ENCODE results near the gene COLEC11. TPM values are rescaled to one million over a fixed set of nuclear protein-coding genes. Genes with fewer than 3 reads are reported as not detected.
A peak's percentile ranks its signal among the peaks of the same experiment; 100 is the strongest.

The COLEC11 gene
- total and polyA plus RNA-seq, 2 of the 13 experiments (the other 11 are each of a cell fraction or from before 2014, with no cell fraction given): 1.5 to 3.0 TPM

GRCh38 chr2:3602553-3603339, 7.8 kb downstream of the COLEC11 start:
- peaks cover 77% of the 10 kb centered on the region for H3K4me1 ChIP-seq (ENCODE audit: insufficient read depth, low read length)
- DNase-seq (ENCODE audit: low spot score) (no peak), FAIRE-seq (no peak), ATAC-seq (peak; percentile 11; the same call in 2 of the 3 replicates)
- no peak overlapping the region for H3K27ac ChIP-seq (ENCODE audit: extremely low read length, insufficient read depth, low read length)
- no peaks in the 10 kb centered on the region for H4K20me1 ChIP-seq (ENCODE audit: insufficient read depth, low read length)
- BruUV-seq (replicated peaks): no TSS peak
- H3K36me3 ChIP-seq (replicated peaks in 1 of 2; ENCODE audit: control insufficient read depth in 1 of 2, insufficient read depth in 2 of 2, low read length in 2 of 2): no peaks in the 10 kb centered on the region
- WGBS (ENCODE audit: low lambda C conversion rate): 65% methylated on average over 25 of the region's 25 CpGs
- H3K79me2 ChIP-seq (ENCODE audit: insufficient read depth, low read length): peaks cover 2% of the 10 kb centered on the region
- H3K4me2 ChIP-seq (ENCODE audit: low read depth, low read length): peak overlapping the region; percentile 49; the same call in 1 of the 2 replicates
- H3K27me3 ChIP-seq (ENCODE audit: control insufficient read depth in 1 of 2, insufficient read depth in 2 of 2, low read length in 2 of 2): no peaks in the 10 kb centered on the region; a peak in 1 of 5 replicates
- H3K9ac ChIP-seq (ENCODE audit: insufficient read depth, low read depth, low read length): no peak overlapping the region
- intact Hi-C loops (cut with micrococcal nuclease; ENCODE audit: unreplicated experiment) (no loop called here), in situ Hi-C loops (cut with HindIII; ENCODE audit: extremely low pct_ligation_motif_present, low pct_unique_long_range_greater_than_20kb) (no loop called here)
- ChIA-PET POLR2A (interaction anchor here (1.1 to 6.1 kb wide), 5 partner anchors 9 to 44 kb away, joined by 4 to 60 read pairs (median 5); partner anchors contain the start of gene RNASEH1), CTCF (ENCODE audit: low intra/inter-chr PET ratio, low total read pairs) (no interaction called here)
- H2AFZ ChIP-seq (ENCODE audit: low read length): no peak overlapping the region
- H3K9me3 ChIP-seq (ENCODE audit: low read length): no peaks in the 10 kb centered on the region
- H3K4me3 ChIP-seq (replicated peaks in 1 of 3; ENCODE audit: insufficient read depth in 1 of 3, low read depth in 2 of 3, low read length in 3 of 3): peak overlapping the region in 1 of 3 experiments; percentile 26; a peak in 1 of 6 replicates
- TF ChIP-seq ZNF724P (CRISPR knock-in tag; IDR thresholded peaks at IDR 0.05; ENCODE audit: borderline replicate concordance) (no peak), CENPX (CRISPR knock-in tag; IDR thresholded peaks at IDR 0.05) (no peak), GRHL1 (CRISPR knock-in tag; conservative IDR thresholded peaks at IDR 0.05) (no peak), JUND (CRISPR knock-in tag; IDR thresholded peaks at IDR 0.05) (no peak), ZNF484 (CRISPR knock-in tag; IDR thresholded peaks at IDR 0.05; ENCODE audit: borderline replicate concordance, low read depth) (no peak), ZNF687 (CRISPR knock-in tag; IDR thresholded peaks at IDR 0.05) (peak; percentile 52), GMEB1 (CRISPR knock-in tag; IDR thresholded peaks at IDR 0.05; ENCODE audit: borderline replicate concordance) (peak; percentile 10; the same call in 1 of the 2 replicates), ZNF225 (CRISPR knock-in tag; IDR thresholded peaks at IDR 0.05) (no peak), ZFAT (CRISPR knock-in tag; conservative IDR thresholded peaks at IDR 0.05) (no peak), SALL1 (CRISPR knock-in tag; IDR thresholded peaks at IDR 0.05) (0 out of 2 replicates have a peak, but pooled peaks have one; percentile 28)
- TF ChIP-seq, protein P1, sequence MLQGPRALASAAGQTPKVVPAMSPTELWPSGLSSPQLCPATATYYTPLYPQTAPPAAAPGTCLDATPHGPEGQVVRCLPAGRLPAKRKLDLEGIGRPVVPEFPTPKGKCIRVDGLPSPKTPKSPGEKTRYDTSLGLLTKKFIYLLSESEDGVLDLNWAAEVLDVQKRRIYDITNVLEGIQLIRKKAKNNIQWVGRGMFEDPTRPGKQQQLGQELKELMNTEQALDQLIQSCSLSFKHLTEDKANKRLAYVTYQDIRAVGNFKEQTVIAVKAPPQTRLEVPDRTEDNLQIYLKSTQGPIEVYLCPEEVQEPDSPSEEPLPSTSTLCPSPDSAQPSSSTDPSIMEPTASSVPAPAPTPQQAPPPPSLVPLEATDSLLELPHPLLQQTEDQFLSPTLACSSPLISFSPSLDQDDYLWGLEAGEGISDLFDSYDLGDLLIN (CRISPR knock-in tag; IDR thresholded peaks at IDR 0.05; ENCODE audit: borderline replicate concordance): no peak
